OCI-LY3 (cell line): Measurements from ENCODE around the gene HIVEP3.

Source experiments
- H2AFZ ChIP-seq: fragments of 200-600, 300-600 bp; shearing (Covaris generic); 2 replicates; pipeline ENCODE4 v1.6.0; 2014; ENCODE audit warnings: antibody characterized with exemption, low read depth, low read length
- H3K27ac ChIP-seq: fragments of 200-600, 300-600 bp; sonication (generic); 2 replicates; pipeline ENCODE4 v1.5.1; 2014; ENCODE audit warnings: mild to moderate bottlenecking, low read length, moderate library complexity, mixed read lengths
- H3K27me3 ChIP-seq: fragments of 200-600, 300-600 bp; sonication (generic); 2 replicates; pipeline ENCODE4 v1.6.1; 2014; ENCODE audit warnings: low read depth, low read length, mixed read lengths
- H3K36me3 ChIP-seq: fragments of 200-600, 300-600 bp; sonication (generic); replicated peaks from 2 replicates; pipeline ENCODE3; 2014; ENCODE audit warnings: low read depth, low read length, mixed read lengths
- H3K4me1 ChIP-seq: fragments of 300-600, 200-600 bp; sonication (generic); 2 replicates; pipeline ENCODE4 v1.6.1; 2014; ENCODE audit warnings: low read length, mixed read lengths
- H3K4me2 ChIP-seq: fragments of 200-600, 300-600 bp; sonication (generic); 2 replicates; pipeline ENCODE4 v1.6.1; 2014; ENCODE audit warnings: low read length, mixed read lengths
- H3K4me3 ChIP-seq: fragments of 300-600, 200-600 bp; sonication (generic); 2 replicates; pipeline ENCODE4 v1.5.1; 2014; ENCODE audit warnings: antibody characterized with exemption, mild to moderate bottlenecking, low read length, moderate library complexity
- H3K79me2 ChIP-seq: fragments of 300-600, 200-600 bp; shearing (Covaris generic); 2 replicates; pipeline ENCODE4 v1.6.1; 2014; ENCODE audit warnings: mild to moderate bottlenecking, low read length, mixed read lengths
- H3K9ac ChIP-seq: fragments of 300-600, 200-600 bp; shearing (Covaris generic); 2 replicates; pipeline ENCODE4 v1.6.0; 2014; ENCODE audit warnings: mild to moderate bottlenecking, low read length, moderate library complexity
- H3K9me3 ChIP-seq: fragments of 200-600, 300-600 bp; shearing (Covaris generic); 2 replicates; pipeline ENCODE4 v1.6.1; 2014; ENCODE audit warnings: low read length, mixed read lengths; ENCODE audit not compliant: insufficient read depth
- H4K20me1 ChIP-seq: fragments of 200-600, 300-600 bp; sonication (generic); 2 replicates; pipeline ENCODE4 v1.6.1; 2016; ENCODE audit warnings: low read length, mixed read lengths; ENCODE audit not compliant: insufficient read depth
- CTCF ChIP-seq: fragments of 200-600, 300-600 bp; sonication (generic); IDR thresholded peaks from 2 replicates; pipeline ENCODE4 v1.5.1; 2014; ENCODE audit warnings: antibody characterized with exemption, low read length, low read depth
- EZH2phosphoT487 ChIP-seq: fragments of 200-600 bp; shearing (Covaris generic); IDR thresholded peaks from 2 replicates; pipeline ENCODE4 v1.6.1; 2018; ENCODE audit warnings: antibody characterized with exemption, mixed run types, low read depth

The HIVEP3 gene

DNA sequence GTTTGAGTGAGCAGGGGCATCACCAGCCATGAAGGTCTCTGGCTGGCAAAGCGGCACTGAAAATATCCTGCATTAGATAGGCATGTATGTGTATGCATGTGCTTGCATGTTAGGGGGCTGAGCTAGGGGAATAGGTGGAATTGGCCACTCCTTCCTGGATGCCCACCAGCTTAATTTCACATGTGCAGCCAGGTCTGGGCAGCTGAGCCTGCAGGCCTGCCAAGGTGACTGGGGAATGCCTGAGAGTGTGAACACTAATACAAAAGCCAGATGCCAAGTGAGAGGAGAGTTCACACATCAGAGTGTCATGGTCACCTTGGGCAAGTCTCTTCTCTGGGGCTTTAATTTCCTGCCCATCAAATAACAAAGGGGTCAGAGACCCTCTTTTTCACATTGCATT, 155.9 kb downstream of the HIVEP3 start:
- H3K27ac ChIP-seq, result no peak overlapping the region
- H3K27me3 ChIP-seq, result no peaks in the 10 kb centered on the region
- peaks cover 16% of the 10 kb centered on the region for H3K36me3 ChIP-seq
- no peak overlapping the region for H3K4me3 ChIP-seq
- H3K4me2 ChIP-seq, result no peak overlapping the region
- H3K79me2 ChIP-seq, result peaks cover 6% of the 10 kb centered on the region; the same call in 1 of the 2 replicates
- H3K9ac ChIP-seq, result no peak overlapping the region
- H2AFZ ChIP-seq, result no peak overlapping the region
- peaks cover 66% of the 10 kb centered on the region for H3K4me1 ChIP-seq
- peaks cover 7% of the 10 kb centered on the region; the same call in 1 of the 2 replicates for H3K9me3 ChIP-seq
- H4K20me1 ChIP-seq, result no peaks in the 10 kb centered on the region
- no peak for TF ChIP-seq EZH2phosphoT487

- Histone ChIP-seq H3K27me3 (no peaks in the 10 kb centered on the region), H3K27ac (no peak overlapping the region), H3K9me3 (peaks cover 7% of the 10 kb centered on the region; the same call in 1 of the 2 replicates), H3K4me3 (no peak overlapping the region), H3K79me2 (peaks cover 3% of the 10 kb centered on the region; the same call in 1 of the 2 replicates), H3K36me3 (peaks cover 16% of the 10 kb centered on the region), H2AFZ (no peak overlapping the region), H3K9ac (no peak overlapping the region), H3K4me2 (no peak overlapping the region), H4K20me1 (no peaks in the 10 kb centered on the region), H3K4me1 (peaks cover 61% of the 10 kb centered on the region)
- no peak for TF ChIP-seq EZH2phosphoT487
- no peak for TF ChIP-seq CTCF
Observed at GRCh38 chr1:41762251-41762650, 156.5 kb downstream of the HIVEP3 start.

GRCh38 chr1:41758904-41759548, 159.7 kb downstream of the HIVEP3 start:
- H4K20me1 ChIP-seq, result no peaks in the 10 kb centered on the region
- peaks cover 7% of the 10 kb centered on the region; the same call in 1 of the 2 replicates for H3K9me3 ChIP-seq
- H2AFZ ChIP-seq, result no peak overlapping the region
- H3K9ac ChIP-seq, result no peak overlapping the region
- H3K27ac ChIP-seq, result no peak overlapping the region
- H3K4me3 ChIP-seq, result no peak overlapping the region
- peaks cover 16% of the 10 kb centered on the region for H3K36me3 ChIP-seq
- no peak for TF ChIP-seq CTCF
- TF ChIP-seq EZH2phosphoT487, result no peak
- no peaks in the 10 kb centered on the region for H3K27me3 ChIP-seq
- H3K4me2 ChIP-seq, result no peak overlapping the region
- H3K79me2 ChIP-seq, result peaks cover 4% of the 10 kb centered on the region
- H3K4me1 ChIP-seq, result peaks cover 45% of the 10 kb centered on the region

GRCh38 chr1:41758500-41758899, 160.2 kb downstream of the HIVEP3 start:
- H3K9me3 ChIP-seq, result peaks cover 7% of the 10 kb centered on the region; the same call in 1 of the 2 replicates
- no peak overlapping the region for H3K4me3 ChIP-seq
- peaks cover 45% of the 10 kb centered on the region for H3K4me1 ChIP-seq
- no peaks in the 10 kb centered on the region for H4K20me1 ChIP-seq
- H3K27ac ChIP-seq, result no peak overlapping the region
- peaks cover 8% of the 10 kb centered on the region for H3K79me2 ChIP-seq
- H3K9ac ChIP-seq, result no peak overlapping the region
- no peak overlapping the region for H2AFZ ChIP-seq
- peaks cover 16% of the 10 kb centered on the region for H3K36me3 ChIP-seq
- TF ChIP-seq CTCF, result no peak
- TF ChIP-seq EZH2phosphoT487, result no peak
- no peak overlapping the region for H3K4me2 ChIP-seq
- H3K27me3 ChIP-seq, result no peaks in the 10 kb centered on the region
